ENCODE measurements around the gene SLC2A5.
A peak's percentile ranks its signal among the peaks of the same experiment; 100 is the strongest.

SLC2A5 gene

DNA sequence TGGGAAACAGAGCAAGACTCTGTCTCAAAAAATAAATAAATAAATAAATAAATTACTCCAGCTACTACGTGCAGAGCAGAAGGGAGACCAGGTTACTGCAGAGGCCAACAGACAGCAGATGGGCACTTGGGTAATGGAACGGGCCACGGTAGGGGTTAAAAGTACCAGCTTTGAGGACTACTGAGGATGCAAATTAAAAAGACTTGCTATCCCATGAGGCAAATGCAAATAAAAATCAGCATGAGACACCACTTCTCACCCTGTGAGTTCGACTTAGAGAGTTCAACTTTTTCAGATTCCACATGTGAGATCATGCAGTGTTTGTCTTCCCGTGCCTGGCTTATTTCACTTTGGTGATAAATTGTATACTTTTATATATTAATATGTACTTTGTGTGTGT, 6.6 kb downstream of the SLC2A5 start:
- DNase-seq, result no peak

DNA sequence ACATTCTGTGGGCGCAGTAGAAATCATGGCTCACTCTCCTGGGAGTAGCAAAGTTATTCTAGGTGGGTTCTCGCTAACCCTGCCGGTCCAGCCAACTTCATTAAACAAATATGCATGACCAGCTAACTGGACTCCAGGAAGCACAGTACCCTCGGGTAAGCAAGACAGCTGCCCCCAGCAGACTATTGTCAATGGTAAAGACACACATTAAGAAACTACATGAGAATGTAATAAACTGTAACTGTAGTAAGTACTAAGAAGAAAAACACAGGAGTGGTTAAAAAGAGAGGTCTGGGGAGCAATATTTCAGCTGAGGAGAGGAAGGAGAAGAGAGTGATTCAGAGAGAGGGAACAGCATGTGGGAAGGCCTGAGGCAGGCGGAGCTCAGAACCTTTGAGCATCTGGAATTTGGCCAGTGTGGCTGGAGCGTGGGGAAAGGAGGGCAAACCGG, 7.4 kb downstream of the SLC2A5 start:
- no peak for DNase-seq

DNA sequence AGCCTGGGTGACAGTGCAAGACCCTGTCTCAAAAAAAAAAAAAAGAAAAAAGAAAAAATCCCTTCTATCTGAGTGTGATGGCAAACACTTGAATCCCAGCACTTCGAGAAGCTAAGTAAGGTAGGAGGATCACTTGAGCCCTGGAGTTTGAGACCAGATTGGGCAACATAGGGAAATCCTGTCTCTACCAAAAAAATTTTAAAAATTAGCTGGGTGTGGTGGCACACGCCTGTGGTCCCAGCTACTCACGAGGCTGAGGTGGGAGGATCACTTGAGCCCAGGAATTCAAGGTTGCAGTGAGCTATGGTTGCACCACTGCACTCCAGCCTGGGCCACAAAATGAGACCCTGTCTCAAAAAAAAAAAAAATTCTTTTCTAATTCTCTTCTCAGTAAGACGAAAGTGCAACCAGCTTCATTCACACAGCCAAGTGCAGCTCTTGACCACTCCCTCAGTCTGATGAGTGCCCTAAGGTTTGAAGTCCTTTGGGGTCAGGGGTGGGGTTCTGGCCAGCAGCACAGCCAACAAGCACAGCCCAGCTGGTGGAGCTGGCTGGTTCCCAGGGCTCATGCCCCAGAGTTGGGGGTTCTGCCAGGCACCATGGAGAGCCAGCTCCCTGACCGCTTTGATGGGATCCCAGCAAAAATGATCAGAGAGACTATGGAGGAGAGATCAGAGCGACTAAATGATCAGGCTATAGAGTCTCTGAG, 8.0 kb downstream of the SLC2A5 start:
- peak in 4 of 51 donors; percentile 7 to 16 (median 12) for DNase-seq

DNA sequence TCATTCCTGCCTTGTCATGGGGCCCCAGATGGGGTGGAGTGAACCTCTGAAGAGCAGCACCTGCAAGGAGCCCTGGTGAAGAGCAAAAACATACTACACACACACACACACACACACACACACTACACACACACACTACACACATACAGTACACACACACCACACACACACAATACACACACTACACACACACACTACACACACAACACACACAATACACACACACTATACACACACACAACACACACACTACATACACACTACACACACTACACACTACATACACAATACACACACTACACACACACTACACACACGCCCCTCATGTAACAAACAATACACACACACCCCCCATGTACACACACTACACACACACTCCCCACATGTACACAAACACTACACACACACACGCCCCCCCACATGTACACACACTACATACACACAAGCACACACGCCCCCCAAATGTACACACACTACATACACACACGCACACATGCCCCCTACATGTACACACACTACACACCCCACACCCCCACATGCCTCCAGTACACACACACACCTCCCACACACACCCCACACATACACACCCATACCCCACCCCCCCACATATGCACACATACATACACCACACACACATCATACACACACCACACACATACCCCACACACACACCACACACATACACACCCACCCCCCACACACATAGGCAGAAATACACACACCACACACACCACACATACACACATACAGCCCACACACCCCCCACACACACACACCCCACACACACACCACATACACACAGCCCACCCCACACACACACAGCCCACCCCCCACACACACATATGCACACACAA, 9.3 kb downstream of the SLC2A5 start:
- no peak for DNase-seq

DNA sequence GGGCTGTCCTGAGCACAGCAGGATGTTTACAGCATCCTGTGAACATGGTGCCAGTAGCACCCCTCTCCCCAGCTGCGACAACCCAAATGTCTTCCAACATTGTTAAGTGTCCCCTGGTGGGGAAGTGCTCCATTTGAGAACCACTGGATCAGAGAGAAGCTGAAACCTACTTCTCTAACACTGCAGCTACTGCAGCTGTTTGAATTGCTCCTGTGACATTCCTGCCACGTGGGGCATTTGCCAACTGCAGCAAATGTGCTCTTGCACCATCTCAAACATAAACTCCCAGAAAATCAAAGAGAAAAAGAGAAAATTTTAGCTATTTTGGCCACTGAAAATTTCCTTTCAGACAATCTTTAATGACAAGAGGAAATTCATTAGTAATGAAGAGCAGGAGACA, 11.0 kb downstream of the SLC2A5 start:
- DNase-seq, result no peak

DNA sequence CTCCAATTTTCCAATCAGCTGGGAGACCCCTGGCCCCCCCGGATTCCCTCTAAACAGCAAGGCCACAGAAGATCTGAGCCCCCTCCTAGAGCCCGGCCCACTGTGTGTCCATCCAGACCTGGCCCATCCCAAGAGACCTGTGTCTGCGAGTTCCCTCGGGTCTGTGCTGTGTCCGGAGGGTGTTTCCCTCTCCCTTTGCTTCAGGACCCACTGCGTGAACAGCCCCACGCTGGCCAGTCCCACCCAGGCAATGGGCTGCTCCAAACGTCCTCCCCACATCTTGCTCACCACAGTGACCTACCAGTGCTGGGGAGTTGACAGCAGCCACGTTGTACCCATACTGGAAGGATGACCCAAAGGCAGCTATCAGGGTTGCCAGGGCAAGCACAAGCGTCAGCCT, 11.6 kb downstream of the SLC2A5 start:
- DNase-seq, result no peak

DNA sequence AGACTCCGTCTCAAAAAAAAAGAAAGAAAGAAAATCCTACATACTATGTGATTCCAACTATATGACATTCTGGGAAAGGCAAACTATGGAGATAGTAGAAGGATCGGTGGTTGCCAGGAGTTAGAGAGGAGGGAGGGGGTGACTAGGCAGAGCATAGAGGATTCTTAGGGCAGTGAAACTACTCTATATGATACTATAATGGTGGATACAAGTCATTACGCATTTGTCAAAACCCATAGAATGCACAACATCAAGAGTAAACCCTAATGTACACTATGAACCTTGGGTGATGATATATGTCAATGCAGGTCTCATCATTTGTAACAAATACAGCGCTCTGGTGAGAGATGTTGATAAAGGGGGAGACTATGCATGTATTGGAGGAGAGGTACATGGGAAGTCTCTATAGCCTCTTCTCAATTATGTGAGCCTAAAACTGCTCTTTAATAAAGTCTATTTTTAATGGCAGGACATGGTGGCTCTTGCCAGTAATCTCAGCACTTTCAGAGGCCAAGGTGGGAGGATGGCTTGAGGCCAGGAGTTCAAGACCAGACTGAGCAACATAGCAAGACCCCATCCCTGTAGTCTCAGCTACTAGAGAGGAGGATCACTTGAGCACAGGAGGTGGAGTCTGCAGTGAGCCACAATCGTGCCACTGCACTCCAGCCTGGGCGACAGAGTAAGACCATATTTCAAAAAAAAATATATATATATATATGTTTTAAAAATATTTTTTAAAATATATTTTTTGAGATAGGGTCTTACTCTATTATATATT, 17.0 kb downstream of the SLC2A5 start:
- DNase-seq, result no peak

DNA sequence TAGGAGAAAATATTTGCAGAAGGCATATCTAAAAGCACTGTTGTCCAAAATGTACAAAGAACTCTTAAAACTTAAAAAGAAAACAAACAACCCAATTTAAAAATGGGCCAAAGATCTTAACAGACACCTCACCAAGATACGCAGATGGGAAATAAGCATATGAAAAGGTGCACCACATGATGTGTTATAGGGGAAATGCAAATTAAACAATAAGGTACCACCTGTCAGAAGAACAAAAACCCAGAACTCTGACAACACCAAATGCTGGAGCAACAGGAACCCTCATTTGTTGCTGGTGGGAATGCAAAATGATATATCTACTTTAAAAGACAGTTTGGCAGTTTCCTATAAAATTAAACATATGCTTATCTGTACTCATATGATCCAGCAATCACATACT, 18.1 kb downstream of the SLC2A5 start:
- no peak for DNase-seq

DNA sequence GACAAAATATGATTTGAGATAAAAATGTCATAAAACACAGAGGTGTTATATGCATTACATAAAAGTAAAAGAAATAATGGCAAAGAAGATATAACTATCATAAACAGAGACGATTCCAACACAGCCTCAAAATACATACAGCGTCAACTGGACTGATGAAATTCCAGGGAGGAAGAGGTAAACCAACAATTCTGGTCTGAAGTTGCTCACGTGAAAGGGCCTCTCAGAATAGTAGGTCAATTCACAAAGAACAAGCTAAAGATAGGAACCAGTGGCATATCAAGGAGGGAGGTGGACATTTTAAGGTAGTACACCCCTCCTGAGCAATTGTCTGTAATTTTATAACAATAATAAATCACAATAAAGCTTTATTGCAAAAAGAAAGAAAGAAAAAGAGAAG, 18.6 kb downstream of the SLC2A5 start:
- no peak for DNase-seq

DNA sequence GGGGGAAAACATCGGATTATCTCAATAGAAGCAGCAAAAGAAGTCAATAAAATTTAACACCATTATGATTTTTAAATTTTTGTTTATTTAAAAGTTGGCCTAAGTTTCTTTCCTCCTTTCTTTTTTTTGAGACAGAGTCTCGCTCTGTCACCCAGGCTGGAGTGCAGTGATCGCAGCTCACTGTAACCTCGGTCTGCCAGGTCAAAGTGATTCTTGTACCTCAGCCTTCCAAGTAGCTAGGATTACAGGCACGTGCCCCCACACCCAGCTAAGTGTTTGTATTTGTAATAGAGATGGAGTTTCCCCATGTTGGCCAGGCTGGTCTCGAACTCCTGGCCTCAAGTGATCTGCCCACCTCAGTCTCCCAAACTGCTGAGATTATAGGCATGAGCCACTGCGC, 20.9 kb downstream of the SLC2A5 start:
- no peak for DNase-seq

DNA sequence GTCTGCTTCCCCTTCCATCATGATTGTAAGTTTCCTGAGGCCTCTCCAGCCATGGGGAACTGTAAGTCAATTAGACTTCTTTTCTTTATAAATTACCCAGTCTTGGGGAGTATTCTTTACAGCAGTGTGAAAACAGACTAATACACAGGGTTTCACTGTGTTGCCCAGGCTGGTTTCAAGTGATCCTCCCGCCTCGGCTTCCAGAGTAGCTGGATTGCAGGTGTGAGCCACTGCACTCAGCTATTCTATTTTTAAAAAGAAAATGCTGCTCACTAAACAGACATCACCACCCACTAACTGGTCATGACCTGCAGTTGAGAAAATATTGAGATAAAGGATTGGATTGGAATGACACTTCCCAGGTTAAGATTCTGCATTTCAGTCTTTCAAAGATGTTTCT, 22.4 kb downstream of the SLC2A5 start:
- no peak for DNase-seq

DNA sequence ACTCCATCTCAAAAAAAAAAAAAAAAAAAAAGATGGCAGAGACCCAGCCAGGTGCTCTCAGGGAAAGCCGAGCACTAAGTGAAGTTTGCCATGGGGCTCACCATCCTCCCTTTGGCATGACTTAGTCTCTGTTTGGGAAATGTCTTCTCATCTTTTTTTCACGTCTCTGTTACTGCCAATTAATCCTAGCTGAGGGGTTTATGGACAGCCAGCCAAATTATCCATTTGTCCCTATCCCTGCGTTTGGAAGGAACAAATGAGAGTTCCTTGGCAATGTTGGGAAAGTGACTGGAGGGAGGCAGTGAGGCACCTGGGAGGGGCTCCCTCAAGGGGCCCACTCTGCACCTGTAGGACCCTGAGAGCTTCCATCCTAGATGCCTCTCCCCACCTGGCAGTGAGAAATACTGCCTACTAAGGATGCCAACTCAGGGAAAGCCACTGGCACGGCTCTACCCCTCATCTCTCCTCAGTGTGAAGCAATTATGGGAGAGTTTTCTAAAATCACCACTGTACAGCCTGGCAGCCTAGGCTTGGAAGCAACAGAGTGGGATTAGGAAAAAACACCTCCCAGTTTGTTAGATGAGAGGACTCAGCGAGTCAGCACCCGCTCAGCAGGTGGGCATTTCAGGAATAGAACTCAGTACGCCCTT, 23.4 kb downstream of the SLC2A5 start:
- DNase-seq, result no peak

DNA sequence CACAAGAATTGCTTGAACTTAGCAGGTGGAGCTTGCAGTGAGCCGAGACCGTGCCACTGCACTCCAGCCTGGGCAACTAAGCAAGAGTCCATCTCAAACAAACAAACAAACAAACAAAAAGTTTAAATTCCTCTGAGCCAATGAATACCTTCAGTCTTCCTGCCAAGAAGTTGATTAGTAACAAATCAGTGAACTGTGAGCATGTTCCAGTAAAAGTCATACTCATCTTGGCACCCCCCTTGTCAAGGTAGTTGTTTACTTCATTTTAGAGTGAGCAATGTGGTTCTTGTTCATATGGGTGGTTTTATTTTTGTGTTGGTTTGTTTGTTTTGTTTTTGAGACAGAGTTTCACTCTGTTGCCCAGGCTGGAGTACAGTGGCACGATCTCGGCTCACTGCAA, 25.2 kb downstream of the SLC2A5 start:
- no peak for DNase-seq

DNA sequence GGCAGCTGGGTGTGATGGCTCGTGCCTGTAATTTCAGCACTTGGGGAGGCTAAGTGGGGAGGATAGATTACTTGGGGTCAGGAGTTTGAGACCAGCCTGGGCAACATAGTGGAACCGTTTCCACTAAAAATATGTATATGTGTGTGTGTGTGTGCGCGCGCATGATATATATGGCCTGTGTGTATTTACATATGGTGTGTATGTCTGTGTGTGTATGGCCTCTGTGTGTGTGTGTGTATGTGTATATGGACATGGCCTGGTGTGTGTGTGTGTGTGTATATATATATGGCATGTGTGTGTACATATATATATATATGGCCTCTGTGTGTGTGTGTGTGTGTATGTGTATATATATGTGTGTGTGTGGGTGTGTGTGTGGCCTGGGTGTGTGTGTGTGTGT, 27.2 kb downstream of the SLC2A5 start:
- no peak for DNase-seq

DNA sequence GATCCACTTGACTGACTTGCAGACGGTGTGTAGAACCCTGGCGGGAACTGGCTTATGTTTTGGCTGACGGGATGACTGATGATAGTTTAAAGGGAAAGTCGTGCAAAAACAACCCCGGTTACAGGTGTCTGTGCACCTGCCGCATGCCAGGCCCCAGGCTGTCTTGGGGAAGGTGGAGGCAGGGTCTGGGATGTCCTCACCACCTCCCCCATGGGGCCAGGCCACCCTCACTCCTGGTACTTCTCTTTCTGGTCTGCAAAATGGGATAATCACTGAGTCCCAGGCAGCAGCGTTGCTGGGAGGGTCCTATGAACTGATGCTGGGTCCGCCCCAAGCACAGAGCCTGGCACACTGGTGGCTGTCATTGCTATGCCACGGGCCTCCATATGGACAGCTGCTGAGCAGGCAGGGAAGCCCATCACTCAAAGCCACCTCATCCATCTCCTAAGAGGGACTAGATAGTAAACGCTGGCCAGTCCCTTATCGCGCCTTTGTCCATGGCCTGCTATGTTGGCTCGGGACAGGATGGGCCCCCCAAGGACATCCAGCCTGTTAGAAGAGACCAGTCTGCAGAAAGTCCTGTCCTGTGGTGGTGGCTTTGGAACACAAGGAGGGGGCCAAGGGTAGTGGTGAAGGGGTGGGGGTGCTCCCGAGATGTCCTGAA, 28.2 kb downstream of the SLC2A5 start:
- DNase-seq, result no peak

DNA sequence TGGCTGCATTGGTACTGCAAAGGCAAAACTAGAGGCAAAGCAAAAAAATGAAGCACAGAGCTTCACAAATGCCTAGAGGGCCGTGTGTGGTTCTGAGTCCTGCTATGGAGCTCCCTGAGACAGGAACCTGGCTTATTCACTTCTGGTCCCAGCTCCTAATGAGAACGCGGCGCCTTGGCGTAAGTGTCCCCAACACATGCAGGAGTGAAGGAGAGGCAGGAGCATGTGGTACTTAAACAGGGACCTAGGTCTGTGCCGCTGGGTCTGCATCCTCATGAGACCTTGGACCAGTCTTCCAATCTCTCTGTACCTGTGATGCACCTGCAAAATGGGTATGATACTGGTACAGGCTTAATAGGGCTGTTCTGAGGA, 28.8 kb downstream of the SLC2A5 start:
- DNase-seq, result no peak

DNA sequence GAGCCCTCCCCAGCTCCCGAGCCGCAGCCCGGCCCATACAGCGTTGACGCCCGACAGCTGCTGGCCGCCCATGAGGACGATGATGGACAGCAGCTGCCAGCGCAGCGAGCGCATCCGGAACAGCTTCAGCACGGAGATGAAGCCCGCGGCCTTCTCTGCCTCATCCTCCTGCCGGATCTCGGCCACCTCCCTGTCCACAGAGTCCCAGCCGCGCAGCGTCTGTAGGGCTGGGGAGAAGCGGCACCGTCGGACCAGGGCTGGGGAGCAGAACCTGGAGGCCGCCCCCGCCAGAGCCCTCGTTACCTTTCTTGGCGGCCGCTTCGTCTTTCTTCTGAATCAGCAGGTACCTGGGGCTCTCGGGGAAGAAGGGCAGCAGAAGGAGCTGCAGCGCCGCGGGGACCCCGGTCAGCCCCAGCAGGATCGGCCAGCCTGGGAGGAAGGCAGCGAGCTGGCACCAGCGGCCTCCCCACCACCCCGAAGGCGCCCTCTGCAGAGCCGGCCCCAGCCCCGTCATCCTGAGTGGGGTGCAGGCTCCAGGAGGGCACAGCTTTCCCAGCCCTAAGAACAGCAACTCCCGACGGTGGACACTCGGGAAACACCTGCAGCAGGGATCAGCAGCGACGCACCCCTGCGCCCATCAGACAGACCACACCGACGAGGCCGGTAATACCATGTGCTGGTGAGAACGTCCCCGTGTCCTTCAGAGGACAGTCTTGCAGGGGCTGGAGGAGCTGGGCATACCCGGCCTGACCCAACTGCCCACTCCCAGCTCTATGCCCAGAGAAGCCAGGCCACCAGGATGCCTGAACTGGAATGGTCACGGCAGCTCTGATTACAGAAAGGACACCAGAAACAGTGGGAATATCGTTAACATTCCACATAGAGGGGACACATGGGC, 29.4 kb downstream of the SLC2A5 start:
- DNase-seq, result no peak

DNA sequence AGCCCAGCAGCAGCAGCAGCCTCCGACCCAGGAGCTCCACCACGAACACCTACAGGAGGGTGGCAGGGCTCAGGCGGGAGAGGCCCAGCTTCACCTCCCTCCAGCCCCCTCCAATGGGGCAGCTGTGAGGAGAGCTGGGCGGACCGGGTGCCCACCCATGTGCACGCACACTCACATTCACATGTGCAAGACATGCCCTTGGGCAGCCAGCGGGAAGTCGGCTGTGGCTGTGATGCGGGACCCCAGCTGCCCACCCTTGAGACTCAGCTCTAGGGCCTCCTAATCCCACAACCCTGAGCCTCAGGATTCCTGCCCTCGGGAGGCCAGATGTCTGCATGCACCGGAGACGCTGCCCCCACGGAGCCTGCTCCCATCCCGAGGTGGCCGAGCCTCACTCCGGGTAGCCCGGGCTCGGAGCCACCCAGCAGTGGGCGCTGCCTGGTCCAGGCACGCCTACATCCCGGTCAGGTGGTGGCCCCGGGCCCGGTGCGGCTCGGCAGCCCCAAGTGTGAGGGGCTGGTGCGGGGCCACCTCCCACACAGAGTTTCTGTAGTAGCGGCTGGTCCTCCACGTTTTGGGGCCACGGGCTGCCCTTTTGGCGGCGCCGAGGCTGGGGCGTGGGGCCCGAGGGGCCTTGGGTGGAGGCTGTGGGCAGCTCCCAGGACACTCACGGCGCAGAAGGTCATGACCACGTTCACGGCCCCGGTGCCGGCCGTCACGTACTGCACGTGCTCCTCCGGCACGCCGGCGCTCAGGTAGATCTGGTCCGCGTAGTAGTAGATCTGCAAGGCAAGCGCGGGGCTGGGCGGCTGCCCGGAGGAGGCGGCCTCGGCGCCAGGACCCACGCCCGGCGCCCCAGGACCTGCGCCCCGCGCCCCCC, 30.3 kb downstream of the SLC2A5 start:
- no peak for DNase-seq

DNA sequence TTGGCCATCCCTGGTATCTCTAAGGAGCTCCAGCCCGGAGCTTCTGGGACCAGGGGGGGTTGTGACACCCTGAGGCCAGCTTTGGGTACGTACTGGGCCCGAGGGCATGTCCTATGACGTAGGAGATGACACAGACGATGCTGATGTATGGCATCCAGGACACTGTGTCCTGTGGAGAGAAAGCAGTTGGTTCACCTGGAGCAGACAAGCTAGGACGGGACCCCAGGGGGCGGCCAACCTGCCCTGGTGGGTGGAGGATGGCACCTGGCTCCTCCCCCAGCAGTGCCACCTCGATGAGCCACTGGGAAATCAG, 31.1 kb downstream of the SLC2A5 start:
- DNase-seq, result no peak

Data from hypothalamus (tissue), 51 donors.